Kidney (tissue), 14 donors: ENCODE results near the gene ORAI2. TPM values are rescaled to one million over a fixed set of nuclear protein-coding genes. Genes with fewer than 3 reads are reported as not detected.

Experiments used
- DNase-seq, 5 donors: peaks; one replicate each; pipeline ENCODE4 v3.0.0-alpha.2; 2013 to 2020
- FAIRE-seq: peaks from 2 replicates; lab custom pipeline; 2012; peaks lifted over from hg19 to GRCh38; lab: Jason Lieb, UNC
- H3K27ac ChIP-seq, 2 donors: one replicate each; pipeline ENCODE4 v1.7.0; 2013; ENCODE audit warnings: low read depth in 2 of 2, low read length in 2 of 2, inconsistent platforms in 1 of 2
- H3K27me3 ChIP-seq: one replicate; pipeline ENCODE4 v1.7.1; 2013; ENCODE audit warnings: low read length, inconsistent platforms; ENCODE audit not compliant: control insufficient read depth, insufficient read depth
- H3K36me3 ChIP-seq, 3 donors: one replicate each; pipeline versions ENCODE4 v1.7.0 to v1.7.1; 2013; ENCODE audit warnings: low read length in 3 of 3, control low read depth in 1 of 3, inconsistent platforms in 1 of 3; ENCODE audit not compliant: insufficient read depth in 3 of 3, control insufficient read depth in 2 of 3
- H3K4me1 ChIP-seq, 3 donors: one replicate each; pipeline versions ENCODE4 v1.7.0 to v1.7.1; 2013; ENCODE audit warnings: low read length in 3 of 3, inconsistent platforms in 1 of 3, low read depth in 1 of 3; ENCODE audit not compliant: control insufficient read depth in 2 of 3, insufficient read depth in 2 of 3
- H3K4me3 ChIP-seq, 3 donors: one replicate each; pipeline versions ENCODE4 v1.7.0 to v1.8.1; 2013; ENCODE audit warnings: low read length in 3 of 3, control low read depth in 1 of 3, inconsistent platforms in 1 of 3
- H3K9ac ChIP-seq, 3 donors: one replicate each; pipeline versions ENCODE4 v1.7.0 to v1.7.1; 2013; ENCODE audit warnings: low read length in 3 of 3, control low read depth in 1 of 3, inconsistent platforms in 1 of 3
- H3K9me3 ChIP-seq, 3 donors: one replicate each; pipeline versions ENCODE4 v1.7.0 to v1.7.1; 2013; ENCODE audit warnings: low read length in 3 of 3, control low read depth in 1 of 3, inconsistent platforms in 1 of 3; ENCODE audit not compliant: control insufficient read depth in 2 of 3, insufficient read depth in 1 of 3
- CTCF ChIP-seq: IDR thresholded peaks from 3 replicates; pipeline ENCODE4 v1.5.1; 2012; ENCODE audit warnings: mild to moderate bottlenecking, moderate library complexity, borderline replicate concordance; ENCODE audit not compliant: insufficient read depth; ENCODE audit errors: extremely low read depth
- intact Hi-C: fragments of 100-400 bp; cut with DNase I; formaldehyde crosslinking; loops from one replicate; pipeline ENCODE4 v1.11.1; 2022
- polyA plus RNA-seq: library from polyadenylated mRNA; stranded (reverse); fragments of 350-450 nt; fragmentation: Illumina TruSeq; extraction: RNeasy Lipid Tissue Mini Kit (QIAGEN cat#74804); gene quantifications from one replicate; pipeline ENCODE4 v1.2.3, GENCODE V29; 2014; ENCODE audit warnings: low read depth, low replicate concordance; ENCODE audit not compliant: insufficient read depth
- total RNA-seq: library from RNA; stranded (reverse); fragmentation: NEBNext Ultra II Directional; extraction: Animal tissue kit (Norgen Biotek cat#: 25700); gene quantifications from one replicate; pipeline ENCODE4 v1.2.1, GENCODE V29; 2021
- donor health status: control.
- donor health status: control.
- donor health status: control.
- donor health status: control.
- donor health status: control.
- donor health status: DM: yes; HTN: yes; CAD: no.
- donor health status: Normal renal cell carcinoma (clear cell type).

The ORAI2 gene
- total and polyA plus RNA-seq, 2 donors from 2014 or later: 13.8 to 45.6 TPM

DNA sequence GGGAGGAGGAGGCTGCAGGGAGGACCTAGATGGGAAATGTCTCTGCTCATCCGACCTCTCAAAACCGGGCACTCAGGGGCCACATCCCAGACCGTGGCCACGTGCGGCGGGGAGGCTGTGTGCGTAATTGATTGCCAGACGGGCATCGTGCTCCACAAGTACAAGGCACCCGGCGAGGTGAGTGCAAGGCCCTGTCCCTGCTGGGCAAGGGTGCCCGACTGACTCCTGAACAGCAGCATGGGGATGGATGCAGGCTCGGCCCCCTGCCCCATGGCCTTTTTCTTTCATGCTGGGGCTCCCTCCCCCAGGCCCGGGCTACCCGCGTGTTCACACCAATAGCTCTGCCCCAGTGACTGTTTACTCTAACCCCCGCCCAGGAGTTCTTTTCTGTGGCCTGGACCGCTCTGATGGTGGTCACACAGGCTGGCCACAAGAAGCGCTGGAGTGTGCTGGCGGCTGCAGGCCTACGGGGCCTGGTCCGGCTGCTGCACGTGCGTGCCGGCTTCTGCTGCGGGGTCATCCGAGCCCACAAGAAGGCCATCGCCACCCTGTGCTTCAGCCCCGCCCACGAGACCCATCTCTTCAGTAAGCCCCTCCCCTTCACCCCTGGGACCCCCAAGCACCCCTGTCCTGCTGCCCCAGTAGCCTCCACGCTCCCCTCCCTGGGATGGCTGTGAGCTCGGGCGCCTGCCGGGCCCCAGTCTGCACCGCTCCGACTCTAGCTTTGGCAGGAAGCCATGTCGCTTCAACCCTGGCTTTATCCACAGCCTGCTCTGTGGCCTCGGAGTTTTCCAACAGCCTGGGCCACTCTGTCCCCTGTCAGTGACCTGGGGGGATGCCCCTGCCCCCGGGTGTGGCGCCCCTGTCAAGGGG is 35.3 kb downstream of the ORAI2 start:
- Histone ChIP-seq H3K4me1 (peaks cover 0 to 10% (median 9%) of the 10 kb centered on the region in 3 donors), H3K27ac (no peak overlapping the region), H3K4me3 (no peak overlapping the region), H3K9me3 (no peaks in the 10 kb centered on the region), H3K27me3 (no peaks in the 10 kb centered on the region), H3K36me3 (peaks cover 0 to 8% (median 0%) of the 10 kb centered on the region in 3 donors), H3K9ac (no peak overlapping the region)
- no peak for TF ChIP-seq CTCF
- intact Hi-C loops: no loop called here
- DNase-seq (peak in 2 of 5 donors; percentile 55 to 70), FAIRE-seq (no peak)

DNA sequence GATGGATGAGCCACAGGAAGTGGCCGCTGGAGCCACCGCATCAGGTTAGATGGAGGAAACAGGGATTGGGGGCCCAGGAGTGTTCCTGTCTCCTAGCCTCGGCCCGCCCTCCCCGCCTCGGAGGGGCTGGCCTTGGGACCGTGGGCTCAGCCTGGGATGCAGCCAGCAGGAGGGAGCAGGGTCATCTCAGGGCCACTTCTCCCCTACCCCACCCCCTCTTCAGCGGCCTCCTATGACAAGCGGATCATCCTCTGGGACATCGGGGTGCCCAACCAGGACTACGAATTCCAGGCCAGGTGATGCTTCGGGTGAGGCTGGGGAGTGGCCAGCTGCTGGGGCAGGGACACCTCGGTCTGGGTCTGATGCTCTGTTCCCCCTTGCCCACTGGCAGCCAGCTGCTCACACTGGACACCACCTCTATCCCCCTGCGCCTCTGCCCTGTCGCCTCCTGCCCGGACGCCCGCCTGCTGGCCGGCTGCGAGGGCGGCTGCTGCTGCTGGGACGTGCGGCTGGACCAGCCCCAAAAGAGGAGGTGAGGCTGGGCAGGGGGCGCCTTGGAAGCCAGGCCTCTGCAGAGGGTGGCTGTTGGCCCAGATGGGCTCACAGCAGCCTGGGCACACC is 36.1 kb downstream of the ORAI2 start:
- peak in 2 of 5 donors; percentile 53 to 63 for DNase-seq
- no peak for FAIRE-seq
- peaks cover 0 to 8% (median 6%) of the 10 kb centered on the region in 3 donors for H3K4me1 ChIP-seq
- H3K27me3 ChIP-seq: no peaks in the 10 kb centered on the region
- no peak overlapping the region for H3K4me3 ChIP-seq
- H3K36me3 ChIP-seq: peaks cover 0 to 8% (median 0%) of the 10 kb centered on the region in 3 donors
- intact Hi-C loops: no loop called here
- TF ChIP-seq CTCF: no peak
- no peak overlapping the region for H3K9ac ChIP-seq
- H3K27ac ChIP-seq: no peak overlapping the region
- H3K9me3 ChIP-seq: no peaks in the 10 kb centered on the region

DNA sequence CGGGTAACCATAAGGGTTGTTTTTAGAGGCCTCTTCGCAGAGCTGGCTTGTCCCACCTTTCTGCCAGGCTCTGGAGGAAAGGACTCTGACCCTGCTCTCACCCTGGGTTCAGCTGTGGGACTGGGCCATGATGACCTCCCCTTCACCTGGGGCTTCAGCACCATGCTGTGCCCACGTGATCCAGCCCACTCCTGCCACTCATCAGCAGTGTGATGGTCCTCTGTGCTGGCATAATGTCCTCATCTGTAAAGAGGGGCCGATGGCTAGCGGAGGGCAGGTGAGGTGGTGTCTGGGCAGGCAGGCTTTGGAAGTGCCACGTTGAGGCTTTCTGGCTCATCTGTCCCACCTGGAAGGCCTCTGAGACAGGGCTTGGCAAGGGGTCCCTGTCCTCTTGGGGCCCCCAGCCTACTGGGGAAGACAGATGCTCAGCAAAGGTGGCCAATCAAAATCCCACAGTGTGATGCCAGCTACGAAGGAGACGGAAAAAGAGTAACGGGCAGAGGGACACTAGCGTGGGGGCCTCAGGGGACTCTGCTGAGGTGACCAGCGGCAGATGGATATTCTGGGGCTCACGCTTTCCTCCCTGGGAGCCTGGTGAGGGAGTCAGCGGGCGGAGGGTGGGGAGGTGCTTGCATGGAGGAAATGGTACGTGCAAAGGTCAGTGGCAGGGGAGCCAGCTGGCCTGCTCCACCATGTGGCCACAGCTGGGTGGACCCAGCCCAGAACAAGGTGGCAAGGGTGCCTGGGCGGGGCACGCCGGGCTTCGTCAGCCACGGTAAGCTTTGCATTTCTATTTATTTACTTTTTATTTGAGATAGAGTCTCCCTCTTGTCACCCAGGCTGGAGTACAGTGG is 36.8 kb downstream of the ORAI2 start:
- peak; percentile 10 for TF ChIP-seq CTCF
- peaks cover 0 to 8% (median 0%) of the 10 kb centered on the region in 3 donors for H3K36me3 ChIP-seq
- H3K9me3 ChIP-seq: no peaks in the 10 kb centered on the region
- intact Hi-C loops: no loop called here
- H3K27ac ChIP-seq: no peak overlapping the region
- FAIRE-seq (no peak), DNase-seq (peak in 1 of 5 donors; percentile 76)
- no peak overlapping the region for H3K4me3 ChIP-seq
- no peaks in the 10 kb centered on the region for H3K27me3 ChIP-seq
- no peak overlapping the region for H3K9ac ChIP-seq
- H3K4me1 ChIP-seq: peaks cover 0 to 8% (median 6%) of the 10 kb centered on the region in 3 donors
